LNCaP clone FGC (cell line): Measurements from ENCODE around the gene SFSWAP.

Experiments used
- DNase-seq: peaks from one replicate; pipeline ENCODE4 v3.0.0-alpha.2; 2011; ENCODE audit warnings: low read depth
- H3K4me3 ChIP-seq: 2 replicates; pipeline ENCODE4 v1.5.1; 2011; ENCODE audit warnings: mild to moderate bottlenecking, low read depth, low read length, control low read depth
- TF ChIP-seq, protein P1 (sequence below): IDR thresholded peaks from 2 replicates; pipeline ENCODE4 v1.5.1; 2012; ENCODE audit warnings: mild to moderate bottlenecking; ENCODE audit not compliant: control insufficient read depth, insufficient read depth; ENCODE audit errors: extremely low read depth

The SFSWAP gene

DNA sequence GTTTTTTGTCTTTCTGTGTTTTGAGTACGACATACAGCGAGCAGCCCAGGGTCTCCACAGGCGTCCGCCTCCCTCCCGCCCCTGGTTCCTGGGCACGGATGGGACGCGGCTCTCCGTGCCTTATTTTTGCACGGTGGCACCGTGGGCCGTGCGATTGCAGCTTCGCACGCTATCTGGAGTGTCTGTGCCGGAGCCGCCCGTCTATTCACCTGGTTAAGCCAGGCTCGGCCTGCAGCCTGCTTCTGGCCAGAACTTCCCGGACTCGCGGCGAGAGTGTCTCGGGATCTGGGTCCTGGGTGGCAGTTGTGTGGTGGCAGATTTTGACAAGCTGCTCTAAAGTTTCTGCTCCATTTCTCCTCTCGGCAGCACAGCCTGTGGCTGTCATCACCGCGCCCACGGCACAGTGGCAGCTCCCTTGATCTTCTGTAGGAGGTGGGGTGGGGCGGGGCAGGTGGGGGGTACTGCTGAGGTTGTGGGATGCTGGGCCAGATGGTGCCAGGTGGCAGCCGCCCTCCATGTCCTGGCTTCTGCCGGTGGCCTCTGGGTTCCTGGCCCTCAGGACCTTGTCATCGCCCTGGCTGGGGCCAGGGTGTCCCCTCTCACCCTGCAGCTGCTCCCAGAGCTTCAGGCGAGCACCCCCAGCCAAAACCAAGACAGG lies 120.2 kb downstream of the SFSWAP start:
- H3K4me3 ChIP-seq = no peak overlapping the region
- TF ChIP-seq, protein P1, sequence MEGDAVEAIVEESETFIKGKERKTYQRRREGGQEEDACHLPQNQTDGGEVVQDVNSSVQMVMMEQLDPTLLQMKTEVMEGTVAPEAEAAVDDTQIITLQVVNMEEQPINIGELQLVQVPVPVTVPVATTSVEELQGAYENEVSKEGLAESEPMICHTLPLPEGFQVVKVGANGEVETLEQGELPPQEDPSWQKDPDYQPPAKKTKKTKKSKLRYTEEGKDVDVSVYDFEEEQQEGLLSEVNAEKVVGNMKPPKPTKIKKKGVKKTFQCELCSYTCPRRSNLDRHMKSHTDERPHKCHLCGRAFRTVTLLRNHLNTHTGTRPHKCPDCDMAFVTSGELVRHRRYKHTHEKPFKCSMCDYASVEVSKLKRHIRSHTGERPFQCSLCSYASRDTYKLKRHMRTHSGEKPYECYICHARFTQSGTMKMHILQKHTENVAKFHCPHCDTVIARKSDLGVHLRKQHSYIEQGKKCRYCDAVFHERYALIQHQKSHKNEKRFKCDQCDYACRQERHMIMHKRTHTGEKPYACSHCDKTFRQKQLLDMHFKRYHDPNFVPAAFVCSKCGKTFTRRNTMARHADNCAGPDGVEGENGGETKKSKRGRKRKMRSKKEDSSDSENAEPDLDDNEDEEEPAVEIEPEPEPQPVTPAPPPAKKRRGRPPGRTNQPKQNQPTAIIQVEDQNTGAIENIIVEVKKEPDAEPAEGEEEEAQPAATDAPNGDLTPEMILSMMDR = no peak
- no peak for DNase-seq

DNA sequence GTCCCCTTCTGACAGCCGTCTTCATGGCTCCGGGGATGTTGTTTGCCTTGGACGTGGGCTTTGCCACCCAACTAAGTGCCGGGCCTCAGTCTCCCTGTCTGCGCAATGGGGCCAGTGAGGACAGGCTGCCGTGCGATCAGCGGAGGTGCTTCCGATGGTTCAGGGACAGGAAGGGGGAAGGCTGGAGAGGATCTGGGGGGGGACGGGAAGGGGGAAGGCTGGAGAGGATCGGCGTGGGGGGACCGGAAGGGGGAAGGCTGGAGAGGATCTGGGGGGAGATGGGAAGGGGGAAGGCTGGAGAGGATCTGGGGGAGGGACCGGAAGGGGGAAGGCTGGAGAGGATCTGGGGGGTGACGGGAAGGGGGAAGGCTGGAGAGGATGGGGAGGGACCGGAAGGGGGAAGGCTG lies 120.7 kb downstream of the SFSWAP start:
- H3K4me3 ChIP-seq = no peak overlapping the region
- TF ChIP-seq, protein P1 = no peak
- DNase-seq = no peak

DNA sequence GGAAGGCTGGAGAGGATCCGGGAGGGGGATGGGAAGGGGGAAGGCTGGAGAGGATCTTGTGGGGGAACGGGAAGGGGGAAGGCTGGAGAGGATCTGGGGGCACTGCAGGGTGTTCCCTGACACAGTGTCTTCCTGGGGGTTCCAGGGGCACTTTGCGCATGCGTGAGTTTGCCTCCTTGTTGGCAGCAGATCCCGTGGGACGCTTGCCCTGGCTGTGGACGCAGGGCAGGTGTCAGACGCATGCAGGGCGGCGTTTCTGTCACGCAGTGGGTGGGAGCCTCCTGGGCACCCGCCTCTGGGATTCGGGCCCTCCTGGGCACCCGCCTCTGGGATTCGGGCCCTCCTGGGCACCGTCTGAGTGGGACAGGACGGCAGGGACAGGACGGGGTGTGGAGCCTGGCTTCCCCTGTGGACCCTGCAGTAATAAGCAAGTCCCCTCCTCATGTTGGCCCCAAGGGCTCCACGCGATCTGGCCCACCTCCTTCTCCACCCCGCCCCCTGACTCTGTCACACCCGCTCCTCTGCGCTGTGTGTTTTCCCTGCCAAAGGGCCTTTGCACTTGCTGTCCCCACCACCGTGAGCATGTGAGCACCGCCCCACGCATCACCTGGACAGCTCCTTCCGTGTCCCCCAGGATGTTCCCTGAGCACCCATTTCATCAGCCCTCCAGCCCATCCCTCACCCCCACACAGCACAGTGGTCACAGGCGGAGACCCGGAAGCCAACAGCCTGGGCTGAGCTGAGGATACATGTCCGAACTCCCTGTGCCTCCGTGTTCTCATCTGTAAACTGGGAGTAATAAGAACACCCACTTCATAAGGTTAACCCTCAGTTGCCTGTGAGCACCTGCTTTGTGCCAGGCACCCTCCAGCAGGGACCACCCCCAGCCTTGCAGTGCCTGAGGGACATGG lies 121.7 kb downstream of the SFSWAP start:
- H3K4me3 ChIP-seq = no peak overlapping the region
- no peak for DNase-seq
- TF ChIP-seq, protein P1 = no peak

DNA sequence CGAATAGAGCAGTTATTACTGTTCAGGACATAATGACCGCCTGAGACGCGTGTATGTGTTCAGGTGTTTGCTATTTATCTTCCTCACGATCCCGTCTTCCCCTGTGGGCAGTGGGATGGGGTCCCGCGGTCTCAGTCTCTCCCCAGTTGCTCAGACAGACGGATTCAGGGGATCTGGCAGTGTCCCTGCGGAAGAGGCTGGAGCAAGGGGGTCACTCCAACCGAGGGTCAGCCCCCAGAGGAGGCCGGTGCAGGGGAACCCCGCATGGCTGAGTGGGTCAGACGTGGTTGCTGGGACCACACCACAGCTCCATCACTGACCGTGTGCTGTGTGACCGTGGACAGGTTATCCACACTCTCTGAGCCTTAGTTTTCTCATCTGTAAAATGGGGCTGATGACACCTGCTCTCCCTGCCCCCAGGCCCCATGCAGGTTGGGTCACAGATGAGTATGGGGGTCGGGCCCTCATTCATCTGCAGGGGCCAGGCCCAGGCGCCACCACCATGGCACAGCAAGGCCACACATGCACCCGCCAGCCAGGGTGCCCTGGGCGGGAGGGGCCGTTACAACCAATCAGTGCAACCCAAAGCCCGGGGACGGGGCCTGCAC lies 122.5 kb downstream of the SFSWAP start:
- no peak overlapping the region for H3K4me3 ChIP-seq

DNA sequence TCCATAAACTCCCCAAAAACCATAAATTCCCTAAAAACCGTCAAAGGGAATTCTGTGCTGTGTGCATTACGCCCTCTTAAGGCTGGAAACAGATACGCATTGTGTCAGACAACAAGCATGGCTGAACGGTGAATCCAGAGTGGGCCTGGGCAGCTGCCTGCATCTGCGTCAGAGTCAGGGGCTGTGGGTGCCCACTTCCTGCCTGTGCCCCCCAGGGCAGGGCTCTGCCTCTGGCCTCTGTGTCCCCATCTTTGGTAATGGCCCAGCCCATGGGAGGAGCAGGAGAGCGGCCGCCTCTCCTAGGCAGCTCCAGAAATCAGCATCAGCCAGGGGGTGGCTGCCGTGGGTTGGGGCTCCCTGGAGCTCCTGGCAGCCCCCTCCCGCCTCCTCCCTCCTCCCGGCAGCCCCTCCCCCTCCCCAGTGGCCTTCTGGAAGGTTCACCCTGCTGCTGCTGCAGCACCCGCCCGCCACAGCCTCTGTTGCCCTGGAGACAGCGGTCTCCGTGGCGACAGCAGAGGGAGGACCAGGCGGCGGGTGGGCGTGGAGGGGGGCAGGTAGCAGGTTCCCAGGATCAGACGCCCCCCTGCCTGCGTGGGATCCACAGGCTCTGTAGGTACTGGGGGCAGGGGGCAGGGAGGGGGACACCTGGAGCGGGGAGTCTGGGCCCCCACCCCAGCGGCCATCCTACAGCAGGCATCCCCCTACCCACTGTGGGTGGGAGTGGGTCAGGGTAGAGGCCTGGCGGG lies 123.2 kb downstream of the SFSWAP start:
- no peak overlapping the region for H3K4me3 ChIP-seq
- TF ChIP-seq, protein P1 = peak; percentile 46
- no peak for DNase-seq

More for the DNA sequence above, 122.5 kb downstream of the SFSWAP start:
- TF ChIP-seq, protein P1 = no peak
- no peak for DNase-seq

DNA sequence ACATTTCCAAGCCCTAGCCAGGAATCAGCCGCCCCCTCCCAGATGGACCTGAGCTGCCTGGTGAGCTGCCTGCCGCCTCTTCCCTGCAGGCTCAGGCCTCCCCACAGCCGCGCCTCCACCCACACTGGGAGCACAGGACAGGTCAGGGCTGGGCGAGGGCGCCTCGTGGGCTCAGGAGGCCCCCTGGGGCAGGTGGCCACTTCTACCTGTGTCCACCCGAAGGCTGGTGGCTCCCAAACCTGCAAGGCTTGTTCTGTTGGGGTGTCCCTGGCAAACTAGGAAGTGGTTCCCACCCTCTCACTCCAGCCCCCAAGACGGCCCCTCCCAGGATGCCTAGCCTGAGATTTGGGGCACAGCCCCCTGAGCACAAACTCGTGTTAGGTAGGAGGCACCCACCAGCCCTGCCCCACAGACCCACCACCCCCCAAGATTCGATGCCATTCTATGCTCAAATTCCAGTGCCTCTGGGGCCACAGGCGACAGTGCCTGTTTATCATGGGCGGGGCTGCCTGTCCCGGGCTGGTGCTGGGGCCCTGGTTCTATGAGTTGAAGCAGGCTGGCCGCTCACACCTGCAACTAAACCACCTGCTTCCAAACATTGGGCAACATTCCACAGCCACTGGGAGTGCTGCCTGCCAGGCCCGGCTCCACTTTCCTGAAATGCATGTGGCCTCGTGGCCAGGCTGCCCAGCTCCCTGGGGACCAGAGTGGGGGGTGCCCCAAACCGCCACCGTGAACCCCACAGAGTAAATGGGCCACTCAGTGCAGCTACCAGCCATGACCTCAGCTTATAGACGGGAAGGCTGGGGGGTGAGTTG lies 124.1 kb downstream of the SFSWAP start:
- DNase-seq = peak; percentile 66
- TF ChIP-seq, protein P1 = no peak
- H3K4me3 ChIP-seq = no peak overlapping the region
